WTC11 (cell line): ENCODE measurements around the gene POTEH. TPM values are rescaled to one million over a fixed set of nuclear protein-coding genes. Genes with fewer than 3 reads are reported as not detected.
"Not testable (repeated sequence)": the region's sequence is repeated elsewhere in the genome, so short reads cannot be mapped to it uniquely, and the experiment has no call there.

Experiments used
- ATAC-seq: fragments of 200-7000 bp; cut with Tn5 transposase; 2 replicates; pipeline ENCODE4 v1.10.0; 2021; ENCODE audit warnings: mild to moderate bottlenecking, moderate library complexity
- Bru-seq: library from RNA; stranded (reverse); fragments of 400-500 nt; gene quantifications from one replicate; lab custom pipeline; 2021; lab: Mats Ljungman, UMichigan
- CTCF ChIA-PET: fragments of 300-600 bp; sonication (Branson Sonifier 250); formaldehyde crosslinking; loops from one replicate; lab custom pipeline; 2021; ENCODE audit warnings: antibody characterized with exemption; lab: Charles Lee
- POLR2A ChIA-PET: fragments of 350-600 bp; sonication (Branson Sonifier 250); formaldehyde crosslinking; loops from one replicate; lab custom pipeline; 2021; ENCODE audit warnings: antibody characterized with exemption; lab: Charles Lee
- DNase-seq: peaks from one replicate; pipeline ENCODE4 v3.0.0; 2021; ENCODE audit warnings: low spot score
- H3K27ac Mint-ChIP-seq: 2 replicates; pipeline ENCODE4 v1.8.0; 2021; ENCODE audit warnings: mixed read lengths
- H3K27me3 Mint-ChIP-seq: 2 replicates; pipeline ENCODE4 v1.8.0; 2021; ENCODE audit warnings: low read depth, mild to moderate bottlenecking, moderate library complexity, mixed read lengths
- H3K36me3 Mint-ChIP-seq: 2 replicates; pipeline ENCODE4 v1.8.0; 2021; ENCODE audit warnings: mixed read lengths
- H3K4me1 Mint-ChIP-seq: 2 replicates; pipeline ENCODE4 v1.8.0; 2022; ENCODE audit warnings: mixed read lengths
- H3K4me3 Mint-ChIP-seq: 2 replicates; pipeline ENCODE4 v1.8.0; 2021; ENCODE audit warnings: mild to moderate bottlenecking, moderate library complexity, mixed read lengths
- H3K9me3 Mint-ChIP-seq: 2 replicates; pipeline ENCODE4 v1.8.0; 2021; ENCODE audit warnings: mixed read lengths
- long read RNA-seq, 3 experiments: library from RNA in 1 of 3; library from capped mRNA in 1 of 3; library from polyadenylated mRNA in 1 of 3; unstranded in 2 of 3; stranded (forward) in 1 of 3; transcript quantifications; one replicate each; pipeline ENCODE4 v2.0.0, GENCODE V29; 2021
- total RNA-seq: library from RNA; stranded (reverse); gene quantifications from 3 replicates; pipeline ENCODE4 v1.2.3, GENCODE V29; 2021

POTEH gene
- total RNA-seq, result not detected in 3 replicates
- not detected for Bru-seq, nascent RNA
- long read RNA-seq, experiment 1, result 0 reads
- long read RNA-seq, experiment 2, result 0 reads
- long read RNA-seq, experiment 3, result 0 reads

GRCh38 chr22:15689749-15690125 lies at the start of gene POTEH:
Gene POTEH (plus strand): TSS chr22:15690026. CDS start chr22:15690078, 52 bp downstream.
- H3K27ac Mint-ChIP-seq, H3K27me3 Mint-ChIP-seq, H3K4me1 Mint-ChIP-seq, H3K9me3 Mint-ChIP-seq, H3K36me3 Mint-ChIP-seq, POLR2A ChIA-PET, H3K4me3 Mint-ChIP-seq, ATAC-seq, DNase-seq, CTCF ChIA-PET: not testable (repeated sequence)

GRCh38 chr22:15642288-15642861 lies 47.5 kb upstream of the POTEH start:
- H3K4me3 Mint-ChIP-seq, ATAC-seq, POLR2A ChIA-PET, H3K27me3 Mint-ChIP-seq, H3K36me3 Mint-ChIP-seq, DNase-seq, H3K27ac Mint-ChIP-seq, CTCF ChIA-PET, H3K4me1 Mint-ChIP-seq, H3K9me3 Mint-ChIP-seq: not testable (repeated sequence)

GRCh38 chr22:15651954-15652353 lies 37.9 kb upstream of the POTEH start:
- H3K36me3 Mint-ChIP-seq, H3K9me3 Mint-ChIP-seq, POLR2A ChIA-PET, DNase-seq, H3K27me3 Mint-ChIP-seq, H3K4me3 Mint-ChIP-seq, ATAC-seq, H3K27ac Mint-ChIP-seq, CTCF ChIA-PET, H3K4me1 Mint-ChIP-seq: not testable (repeated sequence)

- CTCF ChIA-PET, H3K4me1 Mint-ChIP-seq, H3K4me3 Mint-ChIP-seq, DNase-seq, H3K27ac Mint-ChIP-seq, H3K27me3 Mint-ChIP-seq, POLR2A ChIA-PET, H3K36me3 Mint-ChIP-seq, H3K9me3 Mint-ChIP-seq, ATAC-seq: not testable (repeated sequence)
Observed at GRCh38 chr22:15652738-15653137, 37.1 kb upstream of the POTEH start.

DNA sequence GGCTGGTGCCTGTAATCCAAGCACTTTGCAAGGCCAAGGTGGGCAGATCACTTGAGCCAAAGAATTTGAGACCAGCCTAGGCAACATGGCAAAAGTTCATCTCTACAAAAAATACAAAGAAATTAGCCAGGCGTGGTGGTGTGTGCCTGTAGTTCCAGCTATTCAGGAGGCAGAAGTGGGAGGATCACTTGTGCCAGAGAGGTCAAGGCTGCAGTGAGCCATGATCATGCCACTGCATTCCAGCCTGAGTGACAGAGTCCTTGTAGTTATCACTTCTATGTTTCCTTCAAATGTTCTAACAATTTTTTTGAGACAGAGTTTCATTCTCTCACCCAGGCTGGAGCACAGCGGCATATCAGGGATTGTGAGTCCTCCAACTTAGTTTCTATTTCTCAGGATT lies 36.6 kb upstream of the POTEH start:
- H3K9me3 Mint-ChIP-seq, ATAC-seq, H3K27me3 Mint-ChIP-seq, H3K4me1 Mint-ChIP-seq, H3K4me3 Mint-ChIP-seq, H3K36me3 Mint-ChIP-seq, POLR2A ChIA-PET, H3K27ac Mint-ChIP-seq, DNase-seq, CTCF ChIA-PET: not testable (repeated sequence)

DNA sequence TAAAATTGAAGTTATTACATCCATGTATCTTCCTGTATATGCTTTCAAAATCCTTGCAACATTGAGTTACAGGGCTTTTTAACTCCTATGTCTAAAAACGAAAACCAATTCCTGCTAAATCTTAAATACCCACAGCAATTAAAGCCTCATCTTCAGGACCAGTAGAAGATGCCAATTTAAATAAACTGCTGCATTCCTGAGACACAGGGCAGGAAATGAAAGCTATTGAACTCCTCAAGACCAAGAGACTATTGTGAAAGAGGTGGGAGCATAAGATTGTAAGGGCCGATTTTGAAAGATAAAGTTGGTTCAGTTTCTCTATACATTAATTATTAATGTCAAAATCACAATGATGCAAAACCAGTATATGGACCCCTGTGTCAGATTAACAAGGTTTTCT lies 28.7 kb upstream of the POTEH start:
- H3K36me3 Mint-ChIP-seq, CTCF ChIA-PET, ATAC-seq: not testable (repeated sequence)

GRCh38 chr22:15664682-15665081 lies 25.1 kb upstream of the POTEH start:
- DNase-seq, ATAC-seq, H3K27ac Mint-ChIP-seq, POLR2A ChIA-PET, H3K4me3 Mint-ChIP-seq, H3K36me3 Mint-ChIP-seq, H3K27me3 Mint-ChIP-seq, H3K9me3 Mint-ChIP-seq, CTCF ChIA-PET, H3K4me1 Mint-ChIP-seq: not testable (repeated sequence)

More for the DNA sequence above, 28.7 kb upstream of the POTEH start:
- POLR2A ChIA-PET, H3K4me1 Mint-ChIP-seq, H3K9me3 Mint-ChIP-seq, H3K4me3 Mint-ChIP-seq, H3K27me3 Mint-ChIP-seq, H3K27ac Mint-ChIP-seq, DNase-seq: not testable (repeated sequence)

- POLR2A ChIA-PET, H3K36me3 Mint-ChIP-seq, DNase-seq, H3K4me1 Mint-ChIP-seq, H3K27me3 Mint-ChIP-seq, H3K4me3 Mint-ChIP-seq, H3K27ac Mint-ChIP-seq, CTCF ChIA-PET, ATAC-seq, H3K9me3 Mint-ChIP-seq: not testable (repeated sequence)
Observed at GRCh38 chr22:15665478-15665877, 24.3 kb upstream of the POTEH start.

GRCh38 chr22:15669430-15669829 lies 20.4 kb upstream of the POTEH start:
- H3K4me3 Mint-ChIP-seq, ATAC-seq, H3K4me1 Mint-ChIP-seq, CTCF ChIA-PET, POLR2A ChIA-PET, H3K27ac Mint-ChIP-seq, DNase-seq, H3K36me3 Mint-ChIP-seq, H3K27me3 Mint-ChIP-seq: not testable (repeated sequence)
- H3K9me3 Mint-ChIP-seq, result peaks cover 14% of the 10 kb centered on the region

DNA sequence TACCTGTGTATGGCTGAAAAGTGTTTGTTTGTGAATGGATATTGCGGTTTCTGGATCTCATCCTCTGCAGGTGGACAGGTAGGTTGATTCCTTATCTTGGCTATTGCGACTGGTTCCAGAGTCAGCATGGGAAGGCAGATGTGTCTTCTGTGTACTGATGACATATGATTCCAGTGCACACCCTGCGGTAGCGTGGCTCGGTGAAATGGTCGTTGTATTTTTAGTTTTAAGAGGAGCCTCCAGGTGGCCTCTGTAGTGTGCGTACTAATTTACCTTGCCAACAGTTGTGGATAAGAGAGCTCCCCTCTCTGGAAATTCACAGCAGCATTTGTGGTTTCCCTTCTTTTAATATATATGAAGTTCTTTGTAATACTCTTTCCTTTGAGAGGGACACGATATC lies 10.1 kb upstream of the POTEH start:
- CTCF ChIA-PET, H3K27ac Mint-ChIP-seq: not testable (repeated sequence)

DNA sequence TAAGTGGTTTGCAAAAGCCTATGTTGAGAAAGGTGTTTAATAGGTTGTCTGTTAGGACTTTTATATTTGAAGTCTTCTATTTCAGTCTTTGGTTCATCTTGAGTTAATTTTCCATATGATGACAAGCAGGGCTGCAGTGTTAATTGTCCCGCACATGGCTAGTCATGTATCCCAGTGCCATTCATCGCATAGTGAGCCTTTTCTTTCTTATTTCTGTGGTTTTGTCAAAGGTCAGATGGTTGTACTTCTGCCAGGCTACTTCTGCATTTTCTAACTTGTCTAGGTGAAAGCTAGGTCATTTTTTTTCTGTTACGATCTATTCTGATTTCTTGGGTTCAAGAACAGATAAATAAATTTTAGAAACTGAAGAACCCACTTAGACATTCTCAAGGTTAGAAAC lies 5.7 kb upstream of the POTEH start:
- H3K36me3 Mint-ChIP-seq, H3K4me3 Mint-ChIP-seq, H3K27ac Mint-ChIP-seq, H3K27me3 Mint-ChIP-seq, DNase-seq, CTCF ChIA-PET, H3K9me3 Mint-ChIP-seq, H3K4me1 Mint-ChIP-seq, POLR2A ChIA-PET, ATAC-seq: not testable (repeated sequence)

More for the DNA sequence above, 10.1 kb upstream of the POTEH start:
- H3K4me1 Mint-ChIP-seq, H3K36me3 Mint-ChIP-seq, ATAC-seq, H3K4me3 Mint-ChIP-seq, H3K9me3 Mint-ChIP-seq, DNase-seq, POLR2A ChIA-PET, H3K27me3 Mint-ChIP-seq: not testable (repeated sequence)

DNA sequence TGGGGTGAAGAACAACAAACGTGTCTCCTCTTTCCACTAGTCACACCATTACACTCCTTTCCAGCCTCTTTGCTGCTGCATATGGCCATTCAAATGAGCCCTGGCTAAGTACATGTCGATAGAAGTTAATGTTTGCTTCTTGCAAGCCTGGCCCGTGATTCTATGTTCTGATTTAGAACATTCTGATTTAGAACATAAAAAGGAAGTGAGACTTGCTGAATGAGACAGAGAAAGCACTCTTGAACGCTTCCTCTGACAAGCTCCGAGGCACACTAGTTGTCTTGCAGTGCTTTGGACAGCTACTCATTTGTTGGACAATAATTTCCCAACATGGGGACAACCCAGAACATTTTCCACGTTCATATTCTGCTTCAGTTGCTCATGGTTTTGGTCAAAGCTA lies 5.1 kb upstream of the POTEH start:
- H3K9me3 Mint-ChIP-seq, CTCF ChIA-PET, H3K4me3 Mint-ChIP-seq, POLR2A ChIA-PET, H3K27me3 Mint-ChIP-seq, H3K4me1 Mint-ChIP-seq, H3K27ac Mint-ChIP-seq, H3K36me3 Mint-ChIP-seq, DNase-seq, ATAC-seq: not testable (repeated sequence)

- H3K4me1 Mint-ChIP-seq, CTCF ChIA-PET, H3K36me3 Mint-ChIP-seq, POLR2A ChIA-PET, H3K27ac Mint-ChIP-seq, ATAC-seq, DNase-seq, H3K27me3 Mint-ChIP-seq, H3K4me3 Mint-ChIP-seq, H3K9me3 Mint-ChIP-seq: not testable (repeated sequence)
Observed at GRCh38 chr22:15685641-15686040, 4.2 kb upstream of the POTEH start.
